Epithelial cell of esophagus (primary cell): ENCODE measurements around the gene COQ5.
A peak's percentile ranks its signal among the peaks of the same experiment; 100 is the strongest.

ENCODE experiments used
- DNase-seq: peaks from one replicate; pipeline ENCODE4 v3.0.0; 2010; ENCODE audit warnings: low read depth
- H3K4me3 ChIP-seq: 2 replicates; pipeline ENCODE4 v1.5.1; 2011; ENCODE audit warnings: mild to moderate bottlenecking, low read length, control low read depth
- TF ChIP-seq, protein P1 (sequence below): IDR thresholded peaks from 2 replicates; pipeline ENCODE4 v1.5.1; 2011; ENCODE audit warnings: low read depth, mild to moderate bottlenecking, low read length, control low read depth, inconsistent platforms; ENCODE audit not compliant: insufficient read depth; ENCODE audit errors: missing control alignments

Gene COQ5

DNA sequence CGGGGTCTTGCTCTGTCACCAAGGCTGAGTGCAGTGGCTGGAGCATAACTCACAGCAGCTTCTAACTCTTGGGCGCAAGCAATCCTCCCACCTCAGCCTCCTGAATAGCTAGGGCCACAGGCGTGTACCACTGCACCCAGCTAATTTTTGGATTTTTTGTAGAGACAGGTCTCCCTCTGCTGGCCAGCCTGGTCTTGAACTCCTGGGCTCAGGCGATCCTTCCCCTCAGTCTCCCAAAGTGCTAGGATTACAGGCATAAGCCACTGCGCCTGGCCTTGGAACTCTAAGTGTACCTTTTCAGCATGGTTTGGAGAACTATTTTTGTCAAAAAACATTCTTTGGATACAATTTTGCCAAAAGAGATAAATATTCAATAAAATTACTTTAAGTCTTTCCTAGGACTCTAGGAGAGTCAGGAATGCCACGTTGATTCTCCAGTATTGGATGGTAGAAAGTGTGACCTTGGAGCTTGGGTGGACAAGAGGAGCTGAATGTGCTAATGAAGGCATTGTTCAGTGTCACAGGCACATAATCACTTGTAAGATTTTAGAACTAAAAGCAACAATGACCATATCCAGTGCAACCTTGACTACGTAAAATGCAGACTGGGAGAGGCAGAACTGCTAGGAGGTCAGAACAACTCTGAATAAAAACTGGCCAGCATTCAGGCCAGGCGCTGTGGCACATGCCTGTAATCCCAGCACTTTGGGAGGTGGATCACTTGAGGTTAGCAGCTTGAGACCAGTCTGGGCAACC is 62.2 kb downstream of the COQ5 start:
- peak; percentile 62 for DNase-seq
- TF ChIP-seq, protein P1, sequence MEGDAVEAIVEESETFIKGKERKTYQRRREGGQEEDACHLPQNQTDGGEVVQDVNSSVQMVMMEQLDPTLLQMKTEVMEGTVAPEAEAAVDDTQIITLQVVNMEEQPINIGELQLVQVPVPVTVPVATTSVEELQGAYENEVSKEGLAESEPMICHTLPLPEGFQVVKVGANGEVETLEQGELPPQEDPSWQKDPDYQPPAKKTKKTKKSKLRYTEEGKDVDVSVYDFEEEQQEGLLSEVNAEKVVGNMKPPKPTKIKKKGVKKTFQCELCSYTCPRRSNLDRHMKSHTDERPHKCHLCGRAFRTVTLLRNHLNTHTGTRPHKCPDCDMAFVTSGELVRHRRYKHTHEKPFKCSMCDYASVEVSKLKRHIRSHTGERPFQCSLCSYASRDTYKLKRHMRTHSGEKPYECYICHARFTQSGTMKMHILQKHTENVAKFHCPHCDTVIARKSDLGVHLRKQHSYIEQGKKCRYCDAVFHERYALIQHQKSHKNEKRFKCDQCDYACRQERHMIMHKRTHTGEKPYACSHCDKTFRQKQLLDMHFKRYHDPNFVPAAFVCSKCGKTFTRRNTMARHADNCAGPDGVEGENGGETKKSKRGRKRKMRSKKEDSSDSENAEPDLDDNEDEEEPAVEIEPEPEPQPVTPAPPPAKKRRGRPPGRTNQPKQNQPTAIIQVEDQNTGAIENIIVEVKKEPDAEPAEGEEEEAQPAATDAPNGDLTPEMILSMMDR, result peak; percentile 69
- H3K4me3 ChIP-seq, result no peak overlapping the region

GRCh38 chr12:120465756-120466155 is 63.2 kb downstream of the COQ5 start:
- H3K4me3 ChIP-seq, result no peak overlapping the region
- TF ChIP-seq, protein P1, result no peak

DNA sequence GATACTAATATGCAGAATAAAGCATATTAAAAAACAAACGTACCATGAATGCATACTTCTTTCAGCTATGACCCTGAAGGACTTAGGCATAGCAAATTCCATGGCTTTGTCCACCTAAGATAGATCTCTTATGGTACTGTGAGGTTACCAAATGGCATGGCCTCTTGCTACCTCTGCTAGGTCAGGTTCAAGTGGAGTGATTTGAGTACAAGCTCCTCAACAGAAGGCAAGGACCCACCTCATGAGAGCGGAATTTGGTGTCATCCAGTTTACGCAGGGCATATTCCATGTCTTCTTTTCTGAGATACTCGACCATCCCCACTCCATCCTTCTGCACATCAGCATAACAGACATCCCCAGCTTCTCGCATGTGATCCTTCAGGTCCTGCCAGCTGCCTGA is 65.2 kb downstream of the COQ5 start:
- no peak overlapping the region for H3K4me3 ChIP-seq
- TF ChIP-seq, protein P1, result no peak
- no peak for DNase-seq

More at GRCh38 chr12:120465756-120466155, 63.2 kb downstream of the COQ5 start:
- no peak for DNase-seq

DNA sequence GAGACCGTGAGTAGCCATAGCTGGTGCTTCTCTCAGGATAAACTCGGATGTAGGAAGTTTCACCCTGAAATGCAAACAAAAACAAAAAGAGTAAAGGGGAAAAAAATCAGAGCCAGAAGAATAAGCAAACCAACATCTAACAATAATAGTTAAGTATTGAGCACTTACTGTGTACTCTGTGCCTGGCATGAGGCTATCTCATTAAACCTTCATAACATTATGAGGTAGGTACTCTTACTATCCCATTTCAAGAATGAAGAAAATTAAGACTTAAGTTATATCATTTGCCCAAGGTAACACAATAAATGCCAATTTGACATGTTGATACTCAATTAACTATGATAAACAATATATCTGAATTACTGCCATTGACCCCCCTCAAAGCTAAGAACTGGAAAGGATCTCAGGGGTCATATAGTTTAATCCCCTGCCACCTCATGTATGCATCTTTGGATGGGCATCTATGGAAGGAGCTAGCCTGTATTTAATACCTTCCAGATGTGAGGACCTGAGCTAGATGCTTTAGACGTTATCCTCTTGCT is 66.8 kb downstream of the COQ5 start:
- TF ChIP-seq, protein P1, result no peak
- H3K4me3 ChIP-seq, result no peak overlapping the region

DNA sequence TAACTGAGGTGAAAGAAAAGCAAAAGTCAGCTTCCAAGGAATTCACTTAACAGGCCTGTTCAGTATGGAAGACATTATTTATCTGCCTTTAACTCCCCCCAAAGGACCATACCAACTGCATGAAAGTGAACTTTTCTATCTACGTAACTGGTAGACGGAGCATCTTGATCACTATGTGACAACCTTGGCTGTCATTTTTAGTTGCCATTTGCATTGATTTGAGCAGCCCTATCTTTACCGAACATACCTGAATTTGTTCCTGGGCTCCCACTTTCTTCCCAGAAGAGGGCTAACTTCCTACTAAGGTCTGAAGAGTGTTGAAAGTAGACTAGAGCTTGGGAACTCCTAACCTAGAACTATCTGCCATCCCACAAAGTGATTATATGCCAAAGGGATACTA is 68.8 kb downstream of the COQ5 start:
- no peak for DNase-seq
- no peak overlapping the region for H3K4me3 ChIP-seq
- TF ChIP-seq, protein P1, result no peak

More for the DNA sequence above, 66.8 kb downstream of the COQ5 start:
- no peak for DNase-seq

DNA sequence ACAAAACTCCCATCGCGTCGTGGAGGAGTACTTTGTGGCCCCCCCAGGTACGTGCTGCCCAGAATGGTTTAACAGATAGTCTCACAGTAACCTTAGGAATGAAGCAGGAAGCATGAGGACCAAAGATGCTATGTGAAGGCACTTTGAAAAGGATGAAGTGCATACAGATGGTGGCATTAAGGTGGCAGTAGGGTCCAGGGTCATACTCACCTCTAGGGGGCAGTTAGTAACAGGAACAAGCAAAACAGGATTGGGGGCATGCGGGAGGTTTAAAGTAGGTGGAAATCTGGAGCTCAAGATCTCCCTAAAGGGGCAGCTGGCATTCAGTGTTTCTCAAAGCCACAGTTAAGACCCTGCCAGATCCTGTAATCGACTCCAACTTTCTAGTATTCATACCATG is 71.8 kb downstream of the COQ5 start:
- TF ChIP-seq, protein P1, result peak; percentile 33
- H3K4me3 ChIP-seq, result no peak overlapping the region
- no peak for DNase-seq
